CD4-positive, alpha-beta T cell treated with Interleukin-17A for 1 hour (primary cell): ENCODE data around the gene PPP2R5C.

Experiments used
- DNase-seq: peaks from one replicate; pipeline ENCODE4 v3.0.0-alpha.2; 2020

Gene PPP2R5C

DNA sequence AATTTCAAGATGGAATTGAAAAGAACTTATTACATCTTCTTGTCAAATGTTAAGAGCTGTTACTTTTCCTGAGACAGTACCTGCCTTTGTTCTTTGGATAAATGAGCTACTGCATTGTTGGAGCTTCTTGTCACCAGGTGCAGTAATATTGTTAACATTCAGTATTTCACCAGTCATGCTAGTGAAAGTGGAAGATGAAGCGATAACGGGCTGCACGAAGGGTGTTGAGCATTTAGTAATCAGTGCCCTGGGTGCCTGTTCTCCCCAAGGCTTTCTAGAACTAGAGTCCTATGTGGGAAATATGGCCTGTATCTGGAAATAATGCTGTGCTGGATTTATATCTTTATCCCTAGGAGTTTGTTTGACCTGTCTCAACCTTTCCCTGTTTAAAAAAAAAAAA, 83.2 kb downstream of the PPP2R5C start:
- no peak for DNase-seq

DNA sequence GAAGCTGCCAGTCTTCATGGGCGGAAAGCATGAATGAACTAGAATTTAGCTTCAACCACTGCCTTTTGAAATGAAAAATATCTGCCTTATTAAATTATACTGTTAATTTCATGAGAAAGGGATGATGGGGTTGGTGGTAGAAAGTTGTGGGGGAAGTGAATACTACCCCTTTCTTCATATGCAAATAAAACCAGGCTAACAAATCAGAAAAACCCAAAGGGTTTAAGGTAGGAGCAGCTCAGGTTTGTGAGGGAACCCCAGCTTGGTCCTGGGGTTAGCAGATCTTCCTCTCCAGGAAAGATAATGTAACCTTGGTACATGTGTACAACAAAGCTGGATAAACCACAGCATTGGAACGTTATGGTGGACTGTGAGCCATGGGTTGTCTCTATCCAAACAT, 84.0 kb downstream of the PPP2R5C start:
- DNase-seq: no peak

DNA sequence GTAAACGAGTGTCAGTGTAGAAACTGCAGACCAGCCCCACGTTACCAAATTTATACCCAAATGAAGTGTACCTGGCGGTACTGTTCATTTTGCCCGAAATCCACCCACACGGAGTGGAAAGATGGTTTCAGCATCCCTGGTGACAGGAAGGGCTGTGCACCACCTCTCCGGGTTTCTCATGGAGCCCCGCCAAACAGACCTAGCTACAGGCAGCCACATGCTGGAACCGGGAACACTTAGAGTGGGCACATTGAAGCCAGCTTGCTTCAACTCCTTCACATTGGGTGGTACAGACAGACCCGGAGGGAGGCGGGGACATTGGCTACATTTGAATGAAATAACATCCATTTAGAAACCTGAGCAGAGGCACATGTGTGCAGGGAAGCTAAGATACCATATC, 84.4 kb downstream of the PPP2R5C start:
- no peak for DNase-seq

DNA sequence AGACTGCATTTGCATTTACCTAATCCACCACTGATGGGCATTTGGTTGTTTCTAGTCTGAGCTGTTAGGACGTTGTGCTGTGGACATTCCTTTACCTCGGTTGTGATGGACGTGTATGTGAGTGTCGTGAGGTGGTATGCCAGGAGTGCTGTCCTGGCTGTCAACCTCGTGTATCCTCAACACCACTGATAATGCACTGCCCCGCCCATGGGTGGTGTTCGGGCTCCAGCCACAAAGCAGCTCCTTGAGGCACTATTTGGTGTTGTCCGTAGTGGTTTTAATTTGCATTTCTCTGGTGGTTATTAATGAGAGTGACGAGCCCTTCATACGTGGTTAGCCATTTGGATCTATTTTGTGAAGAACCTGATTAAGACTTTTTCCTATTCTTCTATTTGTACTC, 87.6 kb downstream of the PPP2R5C start:
- DNase-seq: no peak

GRCh38 chr14:101849640-101850039, 88.1 kb downstream of the PPP2R5C start:
- no peak for DNase-seq

DNA sequence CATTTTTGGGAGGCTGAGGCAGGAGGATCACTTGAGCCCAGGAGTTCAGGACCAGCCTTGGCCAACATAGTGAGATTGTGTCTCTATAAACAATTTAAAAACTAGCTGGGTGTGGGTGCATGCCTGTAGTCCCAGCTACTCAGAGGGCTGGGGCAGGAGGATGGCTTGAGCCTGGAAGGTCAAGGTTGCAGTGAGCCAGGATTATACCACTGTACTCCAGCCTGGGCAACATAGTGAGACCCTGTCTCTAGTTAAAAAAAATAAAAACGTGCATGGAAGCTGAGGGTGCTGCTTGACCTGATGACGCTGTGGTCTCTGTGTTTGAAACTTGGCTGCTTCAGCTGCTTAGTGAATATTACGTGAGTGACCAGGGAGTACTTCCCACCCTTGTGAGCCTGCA, 89.7 kb downstream of the PPP2R5C start:
- DNase-seq: no peak

DNA sequence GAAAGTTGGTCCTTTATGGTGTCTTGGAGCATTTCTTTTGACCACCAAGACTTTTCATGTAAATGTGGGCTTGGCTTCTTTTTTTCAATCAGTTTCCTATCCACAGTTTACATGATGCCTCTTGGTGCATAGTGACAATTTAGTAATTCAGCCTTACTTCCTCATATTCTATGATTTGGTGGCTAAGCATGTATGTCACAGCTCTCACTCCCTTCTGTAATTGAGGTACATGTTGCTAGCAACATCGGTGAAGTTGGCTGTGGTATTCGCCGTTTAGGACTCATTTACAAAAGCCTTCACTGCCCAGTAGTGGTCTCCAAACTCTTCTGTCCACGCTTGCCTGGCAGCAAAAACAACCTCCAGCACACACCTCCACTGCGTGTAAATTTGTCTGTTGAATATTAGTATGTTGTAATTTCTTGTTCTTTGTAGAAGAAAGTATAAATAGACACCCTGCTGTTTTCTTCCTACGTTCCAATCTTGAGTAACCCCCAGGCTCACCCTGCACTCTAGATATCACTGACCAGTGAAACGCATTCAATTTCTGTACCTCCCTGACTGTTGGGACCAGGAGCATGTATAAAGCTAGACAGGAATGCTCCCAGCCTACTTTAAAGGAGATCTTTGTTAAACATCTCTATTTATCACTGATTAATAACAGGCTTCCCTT, 90.4 kb downstream of the PPP2R5C start:
- no peak for DNase-seq

- DNase-seq: no peak
Measured at GRCh38 chr14:101852785-101853184, 91.3 kb downstream of the PPP2R5C start.

DNA sequence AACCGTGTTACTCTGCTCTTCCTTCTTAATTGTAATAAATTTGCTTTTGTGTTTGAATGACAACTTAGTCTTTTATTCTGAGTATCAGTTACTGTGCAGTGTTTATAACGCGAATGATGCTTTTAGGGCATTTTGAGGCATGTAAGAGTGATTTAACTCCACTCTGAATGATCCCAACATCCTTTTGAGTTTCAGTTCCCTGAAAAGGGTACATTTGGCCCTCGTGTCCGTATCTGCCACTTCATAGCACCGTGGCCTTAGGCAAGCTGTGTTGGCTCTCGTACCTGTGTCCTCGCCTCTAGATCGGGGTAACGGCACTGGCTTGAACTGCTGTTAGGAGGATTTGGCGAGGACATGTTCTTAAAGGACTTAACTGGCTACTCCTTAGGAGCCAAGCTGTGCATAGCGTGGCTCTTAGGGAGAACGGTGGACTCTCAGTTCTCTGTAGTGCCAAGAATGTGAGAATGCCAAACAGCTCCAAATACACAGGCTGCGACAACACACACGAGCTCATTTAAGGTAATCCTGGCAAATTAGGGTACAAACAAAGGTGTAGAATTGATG, 92.0 kb downstream of the PPP2R5C start:
- no peak for DNase-seq

DNA sequence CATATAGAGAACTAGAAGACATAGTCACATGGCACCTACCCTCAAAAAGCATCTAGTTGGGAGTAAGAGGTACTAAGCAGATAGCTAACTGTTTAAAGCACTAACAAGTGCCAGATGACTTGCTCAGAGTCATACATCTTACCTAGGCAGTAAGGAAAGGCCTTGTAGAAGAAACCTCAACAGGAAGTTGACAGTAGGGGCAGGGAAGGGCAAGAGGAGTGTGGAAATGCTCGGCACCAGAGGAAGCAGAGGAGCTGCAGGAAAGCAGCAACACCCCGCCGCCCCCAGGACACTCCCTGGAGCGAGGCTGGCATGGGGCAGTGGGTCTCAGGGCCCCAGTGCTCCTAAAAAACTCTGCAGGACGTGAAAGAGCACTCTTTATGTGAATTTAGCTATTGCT, 92.9 kb downstream of the PPP2R5C start:
- peak; percentile 44 for DNase-seq

- DNase-seq: no peak
Measured at GRCh38 chr14:101855958-101856357, 94.4 kb downstream of the PPP2R5C start.

DNA sequence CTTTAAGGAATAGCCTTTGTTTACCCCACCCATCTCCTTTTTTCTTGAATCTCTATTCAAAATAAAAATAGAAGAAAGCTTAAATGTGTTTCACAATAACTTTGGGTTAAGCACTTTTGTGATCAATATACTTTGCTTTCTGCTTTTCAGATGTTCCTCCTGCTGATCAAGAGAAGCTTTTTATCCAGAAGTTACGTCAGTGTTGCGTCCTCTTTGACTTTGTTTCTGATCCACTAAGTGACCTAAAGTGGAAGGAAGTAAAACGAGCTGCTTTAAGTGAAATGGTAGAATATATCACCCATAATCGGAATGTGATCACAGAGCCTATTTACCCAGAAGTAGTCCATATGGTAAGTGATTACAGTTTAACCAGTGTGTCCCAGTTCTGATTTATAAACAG, 95.0 kb downstream of the PPP2R5C start:
- DNase-seq: no peak

DNA sequence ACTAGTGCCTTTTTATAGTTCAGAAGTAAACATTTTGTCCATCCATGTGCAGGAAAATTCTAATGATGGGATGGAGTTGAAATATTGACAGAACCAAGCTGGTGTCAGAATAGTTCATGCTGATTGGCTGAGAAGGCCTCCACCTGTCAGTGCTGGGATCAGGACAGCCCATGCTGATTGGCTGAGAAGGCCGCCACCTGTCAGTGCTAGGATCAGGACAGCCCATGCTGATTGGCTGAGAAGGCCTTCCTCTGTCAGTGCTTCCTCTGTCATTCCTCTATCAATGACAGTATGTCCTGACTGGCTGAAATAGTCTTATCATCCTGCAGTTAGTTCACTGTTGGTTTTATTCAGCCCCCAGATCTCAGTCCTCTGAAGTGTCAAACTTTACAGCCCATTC, 95.7 kb downstream of the PPP2R5C start:
- DNase-seq: no peak

GRCh38 chr14:101858791-101859537, 97.5 kb downstream of the PPP2R5C start:
- DNase-seq: no peak

- no peak for DNase-seq
Measured at GRCh38 chr14:101859538-101859902, 98.0 kb downstream of the PPP2R5C start.

- no peak for DNase-seq
Measured at GRCh38 chr14:101859958-101860357, 98.4 kb downstream of the PPP2R5C start.

DNA sequence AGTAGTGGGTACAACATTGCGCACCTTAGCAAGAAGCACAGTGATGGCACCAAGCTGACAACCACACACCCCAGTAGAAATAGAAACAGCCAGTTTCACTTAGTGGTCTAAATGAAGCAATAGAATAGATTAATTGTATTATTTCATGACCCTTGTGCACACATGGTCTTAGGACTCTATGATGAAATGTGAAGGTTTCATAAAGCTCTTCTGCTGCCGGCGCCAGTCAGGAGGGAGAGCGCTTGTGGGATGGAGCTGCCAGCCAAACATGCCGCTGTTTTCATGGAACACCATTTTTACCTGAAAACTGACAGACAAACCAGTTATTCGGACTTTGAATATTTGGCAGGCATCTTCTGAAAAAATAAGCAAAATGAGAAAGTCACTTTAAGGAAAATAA, 100.0 kb downstream of the PPP2R5C start:
- DNase-seq: no peak

DNA sequence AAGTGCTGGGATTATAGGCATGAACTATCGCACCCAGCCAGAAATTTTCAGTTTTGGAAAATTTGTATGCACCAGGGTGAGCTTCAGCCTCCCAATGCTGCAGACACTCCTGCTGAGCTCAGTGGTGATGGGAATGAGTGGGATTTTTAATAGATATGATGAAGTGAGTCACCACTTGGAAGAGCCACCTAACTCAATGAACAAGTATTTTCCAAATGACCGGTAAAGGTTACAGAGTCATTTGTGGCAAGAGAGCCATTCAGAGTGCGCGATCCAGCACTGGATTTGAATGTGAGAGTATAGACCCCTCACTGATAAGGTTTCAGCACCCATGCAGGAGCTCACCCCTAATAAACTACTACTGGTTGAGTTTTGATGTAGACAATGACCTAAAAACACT, 100.7 kb downstream of the PPP2R5C start:
- no peak for DNase-seq

DNA sequence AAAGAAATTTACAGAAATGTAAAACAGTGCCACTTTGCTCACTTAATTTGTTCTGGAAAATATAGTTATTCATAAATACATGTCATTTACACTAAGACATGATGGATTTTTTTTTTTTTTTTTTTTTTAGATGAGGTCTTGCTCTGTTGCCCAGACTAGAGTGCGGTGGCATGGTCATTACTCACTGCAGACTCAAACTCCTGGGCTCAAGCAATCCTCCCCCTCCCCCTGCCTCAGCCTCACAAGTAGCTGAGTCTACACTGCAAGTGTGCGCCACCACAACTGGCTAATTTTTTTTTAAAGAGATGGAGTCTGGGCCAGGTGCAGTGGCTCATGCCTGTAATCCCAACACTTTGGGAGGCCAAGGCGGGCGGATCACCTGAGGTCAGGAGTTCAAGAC, 101.2 kb downstream of the PPP2R5C start:
- DNase-seq: no peak

DNA sequence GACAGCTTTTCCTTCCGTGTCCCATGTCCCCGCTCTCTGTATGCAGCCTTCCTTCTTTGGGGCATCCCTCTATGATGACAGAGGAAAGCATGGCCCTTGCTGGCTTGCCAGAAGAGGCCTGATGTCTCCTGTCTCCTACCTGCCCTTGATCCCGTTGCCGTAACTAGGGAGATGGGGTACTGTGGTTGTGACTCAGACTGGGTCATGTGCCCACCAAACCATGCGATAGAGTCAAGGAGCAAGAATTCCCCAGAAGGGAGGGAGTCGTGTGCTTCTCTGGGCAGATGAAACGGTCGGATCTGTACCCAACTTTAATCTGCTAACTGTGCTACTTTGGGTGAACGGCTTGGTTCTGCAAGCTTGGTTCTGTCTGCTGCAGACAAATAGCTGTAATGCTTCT, 103.8 kb downstream of the PPP2R5C start:
- no peak for DNase-seq

DNA sequence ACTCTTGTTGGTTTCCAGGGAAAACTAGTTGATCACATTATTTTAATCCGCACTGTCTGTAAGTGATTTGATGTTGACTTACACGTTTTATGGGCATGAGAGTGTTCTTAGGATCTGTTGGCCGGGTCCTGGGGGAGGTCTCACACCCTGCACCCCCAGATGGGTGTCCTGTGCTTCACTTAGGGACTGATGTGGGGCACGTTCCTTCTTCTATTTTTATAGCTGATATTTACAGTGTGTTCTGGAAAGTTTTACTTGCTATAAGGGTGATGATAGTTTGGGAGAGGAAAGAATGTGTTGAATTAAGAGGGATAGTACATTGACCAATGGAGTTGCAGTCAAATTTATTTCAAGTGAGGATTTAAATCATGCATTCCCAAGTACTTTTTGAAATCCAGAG, 106.3 kb downstream of the PPP2R5C start:
- DNase-seq: no peak

GRCh38 chr14:101869217-101869616, 107.7 kb downstream of the PPP2R5C start:
- no peak for DNase-seq

- no peak for DNase-seq
Measured at GRCh38 chr14:101870273-101870939, 108.9 kb downstream of the PPP2R5C start.

DNA sequence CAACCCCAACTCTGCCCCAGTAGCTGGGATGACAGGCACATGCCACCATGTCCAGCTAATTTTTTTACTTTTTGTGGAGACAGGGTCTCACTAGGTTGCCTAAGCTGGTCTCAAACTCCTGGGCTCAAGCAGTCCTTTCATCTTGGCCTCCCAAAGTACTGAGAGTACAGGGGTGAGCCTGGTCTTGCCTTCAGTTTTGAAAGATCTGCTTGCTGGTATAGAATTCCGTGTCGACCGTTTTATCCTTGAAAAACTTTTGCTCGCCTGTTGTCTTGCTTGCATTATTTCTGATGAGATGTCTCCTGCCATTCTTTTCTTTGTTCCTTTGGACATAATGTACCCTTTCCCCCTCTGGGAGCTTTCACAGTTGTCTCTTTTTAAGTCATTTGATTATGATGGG, 110.8 kb downstream of the PPP2R5C start:
- DNase-seq: no peak
